Measurements from ENCODE around the gene SLCO2B1.

Gene SLCO2B1

DNA sequence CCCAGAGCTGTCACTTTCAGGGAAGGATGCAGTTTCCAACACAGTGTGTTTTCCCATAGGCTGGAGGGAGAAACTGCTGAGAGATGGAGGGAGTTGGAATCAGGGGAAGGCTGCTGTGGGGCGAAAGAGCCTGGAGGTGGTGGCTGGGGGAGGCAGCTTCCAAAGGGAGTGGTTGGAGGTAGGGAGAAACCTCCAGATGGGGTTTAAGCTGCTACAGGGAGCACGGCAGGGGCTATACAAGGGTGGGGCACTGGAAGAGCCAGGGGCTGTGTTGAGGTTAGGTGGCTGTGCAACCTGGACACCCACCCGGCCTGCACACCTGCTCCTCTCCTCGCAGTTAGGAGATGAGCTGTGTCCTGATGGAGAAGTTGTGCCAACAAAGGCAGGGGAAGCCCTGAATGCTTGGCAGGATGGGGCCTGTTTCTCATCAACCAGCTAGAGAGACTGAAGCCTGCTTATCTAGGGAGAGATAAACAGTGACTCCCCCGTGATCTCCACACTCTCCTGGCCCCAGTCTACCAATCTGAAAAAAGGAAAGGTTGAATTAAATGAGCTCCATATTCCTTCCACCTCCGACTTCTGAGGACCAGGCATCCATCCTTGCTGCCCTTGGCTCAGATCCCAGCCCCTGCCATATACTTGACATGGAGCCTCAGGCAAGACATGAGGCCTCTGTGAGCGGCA lies 3.6 kb upstream of the SLCO2B1 start:
- ATAC-seq (ENCODE audit: insufficient read depth, low read depth) = no peak
- Histone ChIP-seq H3K36me3 (ENCODE audit: insufficient read depth, low read length) (no peaks in the 10 kb centered on the region), H3K4me2 (ENCODE audit: insufficient read depth, low read length) (no peak overlapping the region), H3K4me1 (ENCODE audit: insufficient read depth, low read length) (peaks cover 31% of the 10 kb centered on the region), H3K9me3 (ENCODE audit: insufficient read depth, low read length, severe bottlenecking) (no peaks in the 10 kb centered on the region), H3K79me2 (ENCODE audit: insufficient read depth, low read length) (no peaks in the 10 kb centered on the region), H4K20me1 (ENCODE audit: insufficient read depth, low read length) (no peaks in the 10 kb centered on the region), H3K9ac (ENCODE audit: low read depth, low read length) (no peak overlapping the region), H3K4me3 (ENCODE audit: low read depth in 1 of 2, low read length in 2 of 2) (no peak overlapping the region), H3K27me3 (ENCODE audit: insufficient read depth, low read length, poor library complexity) (peaks cover 2% of the 10 kb centered on the region), H2AFZ (ENCODE audit: low read depth, low read length) (no peak overlapping the region), H3K27ac (ENCODE audit: low read length) (no peak overlapping the region)
- TF ChIP-seq, protein P1, sequence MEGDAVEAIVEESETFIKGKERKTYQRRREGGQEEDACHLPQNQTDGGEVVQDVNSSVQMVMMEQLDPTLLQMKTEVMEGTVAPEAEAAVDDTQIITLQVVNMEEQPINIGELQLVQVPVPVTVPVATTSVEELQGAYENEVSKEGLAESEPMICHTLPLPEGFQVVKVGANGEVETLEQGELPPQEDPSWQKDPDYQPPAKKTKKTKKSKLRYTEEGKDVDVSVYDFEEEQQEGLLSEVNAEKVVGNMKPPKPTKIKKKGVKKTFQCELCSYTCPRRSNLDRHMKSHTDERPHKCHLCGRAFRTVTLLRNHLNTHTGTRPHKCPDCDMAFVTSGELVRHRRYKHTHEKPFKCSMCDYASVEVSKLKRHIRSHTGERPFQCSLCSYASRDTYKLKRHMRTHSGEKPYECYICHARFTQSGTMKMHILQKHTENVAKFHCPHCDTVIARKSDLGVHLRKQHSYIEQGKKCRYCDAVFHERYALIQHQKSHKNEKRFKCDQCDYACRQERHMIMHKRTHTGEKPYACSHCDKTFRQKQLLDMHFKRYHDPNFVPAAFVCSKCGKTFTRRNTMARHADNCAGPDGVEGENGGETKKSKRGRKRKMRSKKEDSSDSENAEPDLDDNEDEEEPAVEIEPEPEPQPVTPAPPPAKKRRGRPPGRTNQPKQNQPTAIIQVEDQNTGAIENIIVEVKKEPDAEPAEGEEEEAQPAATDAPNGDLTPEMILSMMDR (IDR thresholded peaks at IDR 0.05; ENCODE audit: borderline replicate concordance, extremely low read depth, low read length, poor library complexity, severe bottlenecking) = no peak
- TF ChIP-seq EZH2 (IDR thresholded peaks at IDR 0.05; ENCODE audit: borderline replicate concordance, low read depth, low read length, severe bottlenecking) = no peak
- no peak for DNase-seq

DNA sequence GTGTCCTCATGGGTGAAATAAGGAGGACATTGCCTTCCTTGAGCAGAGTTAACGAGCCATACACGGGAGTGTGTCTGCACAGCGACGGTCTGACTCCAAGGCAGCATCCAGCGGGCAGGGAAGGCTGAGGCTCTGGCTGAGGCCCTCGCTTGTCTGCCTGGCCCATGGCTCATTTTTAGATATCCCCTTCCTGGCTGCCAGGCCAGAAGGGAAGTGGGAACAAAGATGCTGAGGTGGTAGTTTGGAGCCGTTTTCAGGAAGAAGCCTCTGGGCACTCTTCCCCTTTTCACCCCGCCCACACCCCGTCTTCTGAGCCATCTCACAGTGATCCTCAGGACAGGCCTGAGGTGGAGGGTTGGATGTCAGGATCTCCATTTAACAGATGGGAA lies 3.0 kb upstream of the SLCO2B1 start:
- peaks cover 3% of the 10 kb centered on the region; the same call in 1 of the 2 replicates for H4K20me1 ChIP-seq (ENCODE audit: insufficient read depth, low read length)
- no peaks in the 10 kb centered on the region for H3K9me3 ChIP-seq (ENCODE audit: insufficient read depth, low read length, severe bottlenecking)
- H3K4me3 ChIP-seq (ENCODE audit: low read depth in 1 of 2, low read length in 2 of 2) = no peak overlapping the region
- no peak for ATAC-seq (ENCODE audit: insufficient read depth, low read depth)
- TF ChIP-seq, protein P1 (IDR thresholded peaks at IDR 0.05; ENCODE audit: borderline replicate concordance, extremely low read depth, low read length, poor library complexity, severe bottlenecking) = no peak
- TF ChIP-seq EZH2 (IDR thresholded peaks at IDR 0.05; ENCODE audit: borderline replicate concordance, low read depth, low read length, severe bottlenecking) = no peak
- no peak overlapping the region for H3K4me2 ChIP-seq (ENCODE audit: insufficient read depth, low read length)
- no peak for DNase-seq
- peaks cover 26% of the 10 kb centered on the region for H3K4me1 ChIP-seq (ENCODE audit: insufficient read depth, low read length)
- no peak overlapping the region for H3K9ac ChIP-seq (ENCODE audit: low read depth, low read length)
- H3K36me3 ChIP-seq (ENCODE audit: insufficient read depth, low read length) = no peaks in the 10 kb centered on the region
- no peaks in the 10 kb centered on the region for H3K79me2 ChIP-seq (ENCODE audit: insufficient read depth, low read length)
- H2AFZ ChIP-seq (ENCODE audit: low read depth, low read length) = no peak overlapping the region
- no peak overlapping the region for H3K27ac ChIP-seq (ENCODE audit: low read length)
- H3K27me3 ChIP-seq (ENCODE audit: insufficient read depth, low read length, poor library complexity) = peaks cover 2% of the 10 kb centered on the region

GRCh38 chr11:75148436-75148983 lies 2.4 kb upstream of the SLCO2B1 start:
- Histone ChIP-seq H4K20me1 (ENCODE audit: insufficient read depth, low read length) (peaks cover 3% of the 10 kb centered on the region; the same call in 1 of the 2 replicates), H3K4me2 (ENCODE audit: insufficient read depth, low read length) (no peak overlapping the region), H3K27ac (ENCODE audit: low read length) (no peak overlapping the region), H3K79me2 (ENCODE audit: insufficient read depth, low read length) (no peaks in the 10 kb centered on the region), H3K36me3 (ENCODE audit: insufficient read depth, low read length) (no peaks in the 10 kb centered on the region), H3K4me1 (ENCODE audit: insufficient read depth, low read length) (peaks cover 19% of the 10 kb centered on the region), H3K4me3 (ENCODE audit: low read depth in 1 of 2, low read length in 2 of 2) (no peak overlapping the region), H3K9ac (ENCODE audit: low read depth, low read length) (no peak overlapping the region), H3K9me3 (ENCODE audit: insufficient read depth, low read length, severe bottlenecking) (no peaks in the 10 kb centered on the region), H2AFZ (ENCODE audit: low read depth, low read length) (no peak overlapping the region), H3K27me3 (ENCODE audit: insufficient read depth, low read length, poor library complexity) (peaks cover 2% of the 10 kb centered on the region)
- no peak for ATAC-seq (ENCODE audit: insufficient read depth, low read depth)
- no peak for DNase-seq
- TF ChIP-seq, protein P1 (IDR thresholded peaks at IDR 0.05; ENCODE audit: borderline replicate concordance, extremely low read depth, low read length, poor library complexity, severe bottlenecking) = no peak
- no peak for TF ChIP-seq EZH2 (IDR thresholded peaks at IDR 0.05; ENCODE audit: borderline replicate concordance, low read depth, low read length, severe bottlenecking)
